Kidney capillary endothelial cell (primary cell): Measurements from ENCODE around the gene IRF7.
"Not testable (repeated sequence)": the region's sequence is repeated elsewhere in the genome, so short reads cannot be mapped to it uniquely, and the experiment has no call there.

Source experiments
- DNase-seq: peaks from one replicate; pipeline ENCODE4 v3.0.0-alpha.2; 2018; ENCODE audit warnings: low spot score

Gene IRF7

GRCh38 chr11:615504-616319, at the start of gene IRF7:
Gene IRF7 (minus strand): TSS chr11:615950. CDS start chr11:615364, 586 bp downstream.
- DNase-seq = peak; percentile 81

GRCh38 chr11:665062-665703, 49.4 kb upstream of the IRF7 start:
- no peak for DNase-seq

GRCh38 chr11:662689-663274, 47.0 kb upstream of the IRF7 start:
- DNase-seq = peak; percentile 38

DNA sequence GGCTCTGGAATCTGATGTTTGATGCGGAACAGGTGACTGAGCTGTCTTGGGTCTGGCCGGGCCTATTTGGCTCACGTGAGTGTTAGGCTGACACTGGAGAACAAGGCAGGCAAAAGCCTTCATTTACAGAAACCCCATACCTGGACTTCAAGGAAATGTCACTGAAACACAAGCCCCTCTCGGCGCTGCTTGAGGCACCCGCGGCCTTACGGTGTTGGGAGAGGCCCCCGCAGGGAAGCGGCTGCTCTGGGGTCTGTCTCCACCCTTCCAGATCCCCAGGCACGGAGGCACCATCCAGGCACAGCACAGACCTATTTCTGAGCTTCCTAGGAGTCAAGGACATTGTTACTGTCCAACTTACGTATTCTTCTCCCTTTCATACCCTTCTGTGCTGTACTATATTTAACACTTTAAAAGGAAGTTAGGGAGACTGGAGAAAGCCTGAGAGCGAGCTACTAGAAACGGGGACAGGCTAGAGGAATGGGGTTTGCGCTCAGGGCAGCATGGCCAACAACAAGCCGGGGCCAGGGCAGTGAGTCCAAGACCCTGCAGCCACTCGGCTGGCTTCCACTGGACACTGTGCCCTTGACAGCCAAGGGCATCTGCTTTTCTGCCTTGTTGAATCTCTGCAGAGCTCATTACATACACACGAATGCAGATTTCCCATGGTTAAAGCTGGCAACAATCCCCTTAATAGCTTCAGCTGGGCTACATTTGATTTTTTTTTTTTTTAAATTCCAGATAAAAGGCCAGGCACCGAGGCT, 45.1 kb upstream of the IRF7 start:
- DNase-seq = no peak

- no peak for DNase-seq
Observed at GRCh38 chr11:660281-660680, 44.5 kb upstream of the IRF7 start.

DNA sequence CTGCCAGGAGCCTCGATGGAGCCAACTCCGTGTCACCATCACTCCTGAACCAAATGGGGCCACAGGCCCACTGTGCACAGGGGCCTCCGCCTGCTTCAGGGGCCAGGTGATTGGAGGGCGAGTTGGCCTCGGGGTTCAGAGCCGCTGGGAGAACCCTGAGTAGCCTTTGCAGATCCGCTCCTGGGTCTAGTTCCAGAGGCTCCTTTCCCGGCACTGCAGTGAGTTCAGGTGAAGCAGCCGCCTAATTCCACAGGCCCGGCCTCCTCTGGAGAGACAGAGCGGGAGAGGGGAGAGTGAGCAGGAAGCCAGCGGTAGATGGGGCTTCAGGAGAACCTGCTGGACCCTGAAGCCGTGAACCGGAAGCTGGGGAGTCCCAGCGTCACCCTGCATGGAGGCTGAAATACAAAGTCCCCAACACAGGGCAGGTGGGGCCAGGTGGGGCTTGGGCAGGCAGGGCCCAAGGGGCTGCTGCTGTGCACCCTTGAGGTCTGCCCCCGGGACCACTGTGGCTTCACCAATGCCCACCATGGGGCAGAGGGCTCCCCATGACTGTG, 43.9 kb upstream of the IRF7 start:
- DNase-seq = no peak

GRCh38 chr11:657691-658126, 42.0 kb upstream of the IRF7 start:
- DNase-seq = no peak

GRCh38 chr11:656866-657265, 41.1 kb upstream of the IRF7 start:
- DNase-seq = no peak

DNA sequence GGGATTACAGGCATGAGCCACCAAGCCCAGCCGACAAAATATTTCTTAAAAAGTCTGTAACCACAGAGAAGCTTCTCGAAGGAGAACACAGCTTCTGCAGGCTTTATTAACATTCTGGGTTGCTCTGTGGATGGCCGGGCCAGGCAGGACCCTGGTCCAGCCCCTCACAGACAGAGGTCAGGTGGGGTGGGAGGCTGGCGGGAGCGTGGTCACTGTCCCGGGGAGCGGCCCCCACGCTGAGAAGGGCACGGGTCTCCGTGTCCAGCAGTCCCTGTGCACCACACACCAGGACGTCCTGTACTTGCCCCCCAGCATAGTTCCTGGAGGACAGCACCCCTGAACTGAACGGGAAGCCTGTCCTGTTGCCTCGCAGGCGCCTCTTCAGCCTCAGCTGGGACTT, 40.7 kb upstream of the IRF7 start:
- no peak for DNase-seq

DNA sequence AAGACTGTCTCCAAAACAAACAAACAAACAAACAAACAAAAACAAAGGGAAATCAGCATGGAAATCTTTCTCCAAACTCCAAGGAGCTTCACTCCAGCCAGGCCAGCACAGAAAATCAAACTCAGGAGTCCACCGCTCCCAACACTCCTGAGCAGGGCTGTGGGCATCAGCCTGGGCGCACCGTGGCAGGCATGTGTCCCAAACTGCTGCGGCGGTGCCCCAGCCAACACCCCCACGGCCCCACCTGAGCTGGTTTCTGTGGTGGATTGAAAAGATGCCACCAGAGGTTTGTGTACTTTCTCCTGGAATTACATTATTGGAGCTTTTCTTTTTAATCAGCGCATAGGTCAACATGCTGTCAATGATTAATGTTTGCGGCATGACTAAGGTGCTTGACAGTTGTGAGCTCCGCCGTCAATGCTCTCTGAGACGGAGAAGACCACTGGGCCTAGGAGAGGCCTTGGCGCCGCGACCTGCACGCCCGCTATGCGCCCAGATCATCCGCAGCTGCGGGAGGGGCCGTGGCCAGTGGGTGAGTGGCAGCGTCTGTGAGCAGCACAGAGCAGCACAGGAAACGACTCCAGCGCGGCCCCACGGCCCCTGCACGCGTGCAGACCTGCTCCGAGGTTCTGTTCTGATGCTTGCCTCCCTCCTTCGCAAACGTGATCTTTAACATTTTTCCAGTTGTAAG, 39.4 kb upstream of the IRF7 start:
- DNase-seq = no peak

DNA sequence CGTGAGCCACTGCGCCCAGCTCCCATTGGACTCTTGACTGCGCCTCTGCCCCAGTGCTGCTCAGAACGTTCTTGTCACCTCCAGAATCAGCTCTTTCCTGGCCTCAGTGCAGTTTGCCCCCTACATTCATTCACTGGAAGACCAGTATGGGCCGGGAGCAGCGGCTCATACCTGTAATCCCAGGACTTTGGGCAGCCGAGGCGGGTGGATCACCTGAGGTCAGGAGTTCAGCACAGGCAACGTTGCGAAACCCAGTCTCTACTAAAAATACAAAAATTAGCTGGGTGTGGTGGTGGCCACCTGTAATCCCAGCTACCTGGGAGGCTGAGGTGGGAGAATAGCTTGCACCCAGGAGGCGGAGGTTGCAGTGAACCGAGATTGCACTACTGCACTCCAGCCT, 38.7 kb upstream of the IRF7 start:
- not testable (repeated sequence) for DNase-seq

DNA sequence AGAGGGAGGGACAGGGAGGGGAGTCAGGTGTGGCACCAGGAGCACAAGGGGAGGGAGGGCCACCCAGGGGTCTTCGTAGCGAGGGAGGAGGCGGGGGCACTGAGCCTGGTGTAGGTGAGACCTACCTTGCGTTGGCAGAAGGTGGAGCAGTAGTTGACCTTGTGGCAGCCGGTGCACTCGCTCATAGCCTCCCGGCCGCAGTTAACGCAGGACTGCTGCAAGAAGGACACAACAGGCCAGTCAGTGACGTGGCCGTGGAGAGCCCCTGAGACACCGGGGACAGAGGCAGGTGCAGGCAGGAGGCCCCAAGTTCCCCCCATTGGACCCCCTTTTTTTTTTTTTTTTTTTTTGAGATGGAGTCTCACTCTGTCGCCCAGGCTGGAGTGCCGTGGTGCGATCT, 38.1 kb upstream of the IRF7 start:
- DNase-seq = no peak

GRCh38 chr11:653136-653535, 37.4 kb upstream of the IRF7 start:
- DNase-seq = not testable (repeated sequence)

DNA sequence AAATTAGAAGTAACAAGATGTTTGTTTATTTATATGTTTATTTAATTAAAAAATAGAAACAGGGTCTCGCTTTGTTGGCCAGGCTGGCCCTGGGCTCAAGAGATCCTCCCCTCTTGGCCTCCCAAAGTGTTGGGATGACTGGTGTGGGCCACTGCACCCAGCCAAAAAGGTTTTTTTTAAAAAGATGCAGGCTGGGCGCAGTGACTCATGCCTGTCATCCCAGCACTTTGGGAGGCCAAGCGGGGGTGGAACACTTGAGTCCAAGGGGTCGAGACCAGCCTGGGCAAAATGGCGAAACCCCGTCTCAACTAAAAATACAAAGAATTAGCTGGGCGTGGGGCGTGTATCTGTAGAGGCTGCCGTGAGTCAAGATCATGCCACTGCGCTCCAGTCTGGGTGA, 34.7 kb upstream of the IRF7 start:
- no peak for DNase-seq

GRCh38 chr11:647672-648158, 32.0 kb upstream of the IRF7 start:
- not testable (repeated sequence) for DNase-seq

GRCh38 chr11:646214-646613, 30.5 kb upstream of the IRF7 start:
- DNase-seq = no peak

DNA sequence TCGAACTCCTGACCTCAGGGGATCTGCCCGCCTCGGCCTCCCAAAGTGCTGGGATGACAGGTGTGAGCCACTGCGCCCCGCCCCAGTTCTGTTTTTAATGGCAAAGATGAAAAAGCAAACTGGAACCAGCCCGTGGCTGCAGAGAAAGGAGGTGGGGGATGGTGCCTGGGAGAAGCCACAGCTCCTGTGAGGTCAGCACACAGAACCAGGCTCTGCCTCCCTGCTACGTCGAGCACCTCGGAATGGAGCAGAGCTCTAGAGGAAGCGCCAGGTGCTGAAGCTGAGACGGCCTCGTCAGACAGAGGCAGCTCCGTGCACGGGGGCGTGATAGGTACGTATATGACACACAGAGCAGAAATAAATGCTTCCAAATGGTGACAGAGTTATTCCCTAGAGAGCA, 29.8 kb upstream of the IRF7 start:
- DNase-seq = no peak

- DNase-seq = no peak
Observed at GRCh38 chr11:643849-644738, 28.3 kb upstream of the IRF7 start.

GRCh38 chr11:643366-643765, 27.6 kb upstream of the IRF7 start:
- DNase-seq = no peak

DNA sequence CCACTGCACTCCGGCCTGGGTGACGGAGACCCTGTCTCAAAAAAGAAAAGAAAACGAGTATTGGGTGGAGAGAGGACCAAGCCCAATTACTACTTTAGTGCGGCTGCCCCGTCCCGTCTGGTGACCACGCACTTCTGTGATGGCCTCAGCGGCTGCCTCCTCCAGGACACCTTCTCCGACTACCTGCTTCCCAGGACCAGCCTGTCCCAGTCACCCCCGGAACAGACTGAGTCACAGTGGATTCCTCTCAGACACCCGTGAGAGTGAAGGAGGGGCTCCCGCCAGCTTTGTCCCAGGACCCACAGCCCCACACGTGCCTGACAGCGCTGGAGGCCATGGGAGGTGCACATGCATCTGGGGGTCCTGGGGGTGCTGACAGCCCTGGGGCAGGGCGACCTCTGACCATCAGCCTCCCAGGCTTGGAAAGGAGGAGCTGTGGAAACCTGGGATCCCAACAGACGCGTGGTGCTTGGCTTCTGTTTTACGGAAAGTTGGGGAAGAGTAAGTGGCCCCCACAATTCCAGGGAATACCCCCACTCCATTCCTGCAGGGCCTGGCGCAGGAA, 26.1 kb upstream of the IRF7 start:
- DNase-seq = no peak
